GM13977 (cell line): ENCODE measurements around the gene LCOR.
A peak's percentile ranks its signal among the peaks of the same experiment; 100 is the strongest.

Experiments
- DNase-seq: peaks from one replicate; pipeline ENCODE4 v3.0.0; 2012; ENCODE audit warnings: low spot score
- in situ Hi-C: fragments of 300-500 bp; cut with MboI; formaldehyde crosslinking; loops from one replicate; pipeline ENCODE4 v1.12.0; 2022; ENCODE audit warnings: low sequenced_read_pairs, low pct_unique_long_range_greater_than_20kb, mixed read lengths, inconsistent platforms; ENCODE audit not compliant: unreplicated experiment
- TF ChIP-seq, protein P1 (sequence below): IDR thresholded peaks from 2 replicates; pipeline ENCODE4 v1.5.1; 2012; ENCODE audit warnings: mild to moderate bottlenecking, control low read depth; ENCODE audit not compliant: insufficient read depth; ENCODE audit errors: extremely low read depth, missing control alignments

Gene LCOR

GRCh38 chr10:97012470-97012869 lies 180.4 kb downstream of the LCOR start:
- TF ChIP-seq, protein P1, sequence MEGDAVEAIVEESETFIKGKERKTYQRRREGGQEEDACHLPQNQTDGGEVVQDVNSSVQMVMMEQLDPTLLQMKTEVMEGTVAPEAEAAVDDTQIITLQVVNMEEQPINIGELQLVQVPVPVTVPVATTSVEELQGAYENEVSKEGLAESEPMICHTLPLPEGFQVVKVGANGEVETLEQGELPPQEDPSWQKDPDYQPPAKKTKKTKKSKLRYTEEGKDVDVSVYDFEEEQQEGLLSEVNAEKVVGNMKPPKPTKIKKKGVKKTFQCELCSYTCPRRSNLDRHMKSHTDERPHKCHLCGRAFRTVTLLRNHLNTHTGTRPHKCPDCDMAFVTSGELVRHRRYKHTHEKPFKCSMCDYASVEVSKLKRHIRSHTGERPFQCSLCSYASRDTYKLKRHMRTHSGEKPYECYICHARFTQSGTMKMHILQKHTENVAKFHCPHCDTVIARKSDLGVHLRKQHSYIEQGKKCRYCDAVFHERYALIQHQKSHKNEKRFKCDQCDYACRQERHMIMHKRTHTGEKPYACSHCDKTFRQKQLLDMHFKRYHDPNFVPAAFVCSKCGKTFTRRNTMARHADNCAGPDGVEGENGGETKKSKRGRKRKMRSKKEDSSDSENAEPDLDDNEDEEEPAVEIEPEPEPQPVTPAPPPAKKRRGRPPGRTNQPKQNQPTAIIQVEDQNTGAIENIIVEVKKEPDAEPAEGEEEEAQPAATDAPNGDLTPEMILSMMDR = no peak

GRCh38 chr10:97013568-97013967 lies 181.5 kb downstream of the LCOR start:
- no peak for DNase-seq
- TF ChIP-seq, protein P1 = no peak
- in situ Hi-C loops = no loop called here

More at GRCh38 chr10:97012470-97012869, 180.4 kb downstream of the LCOR start:
- in situ Hi-C loops = no loop called here
- no peak for DNase-seq

DNA sequence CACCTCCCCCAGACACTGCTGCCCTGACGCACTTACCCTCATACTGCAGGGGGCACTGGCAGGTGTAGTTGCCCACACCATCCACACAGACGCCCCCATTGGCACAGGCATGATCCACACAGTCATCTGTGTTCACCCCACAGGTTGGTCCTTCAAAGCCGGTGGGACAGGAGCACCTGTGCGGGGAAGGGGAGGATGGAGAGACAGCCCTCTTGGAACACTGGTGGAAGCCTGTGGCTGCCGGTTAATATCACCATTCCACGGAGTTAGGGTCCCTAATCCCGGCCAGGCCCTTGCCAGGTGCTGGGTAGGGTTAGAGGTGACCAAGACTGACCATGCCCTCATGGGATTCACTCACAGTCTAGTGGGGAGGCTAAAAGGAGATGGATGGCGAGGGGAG lies 181.9 kb downstream of the LCOR start:
- TF ChIP-seq, protein P1 = no peak
- no peak for DNase-seq
- in situ Hi-C loops = no loop called here

DNA sequence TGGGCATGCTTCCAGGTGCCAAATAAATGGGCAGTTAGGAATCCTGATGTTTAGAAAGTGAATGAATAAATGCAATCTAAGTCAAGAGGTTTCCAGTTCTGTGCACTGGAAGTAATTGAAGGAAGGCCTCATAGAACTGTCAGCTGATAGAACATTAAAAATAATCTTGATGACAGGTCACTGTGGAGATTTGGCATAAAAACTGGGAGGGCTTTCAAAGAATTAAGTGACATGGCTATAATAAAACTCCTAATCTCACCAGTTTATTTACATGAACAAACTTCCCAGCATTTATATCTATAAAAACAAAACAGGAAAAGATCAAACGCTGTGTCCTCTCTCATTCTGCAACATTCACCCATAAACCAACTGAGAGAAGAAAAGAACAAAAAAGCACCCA lies 183.1 kb downstream of the LCOR start:
- TF ChIP-seq, protein P1 = no peak
- in situ Hi-C loops = no loop called here
- no peak for DNase-seq

DNA sequence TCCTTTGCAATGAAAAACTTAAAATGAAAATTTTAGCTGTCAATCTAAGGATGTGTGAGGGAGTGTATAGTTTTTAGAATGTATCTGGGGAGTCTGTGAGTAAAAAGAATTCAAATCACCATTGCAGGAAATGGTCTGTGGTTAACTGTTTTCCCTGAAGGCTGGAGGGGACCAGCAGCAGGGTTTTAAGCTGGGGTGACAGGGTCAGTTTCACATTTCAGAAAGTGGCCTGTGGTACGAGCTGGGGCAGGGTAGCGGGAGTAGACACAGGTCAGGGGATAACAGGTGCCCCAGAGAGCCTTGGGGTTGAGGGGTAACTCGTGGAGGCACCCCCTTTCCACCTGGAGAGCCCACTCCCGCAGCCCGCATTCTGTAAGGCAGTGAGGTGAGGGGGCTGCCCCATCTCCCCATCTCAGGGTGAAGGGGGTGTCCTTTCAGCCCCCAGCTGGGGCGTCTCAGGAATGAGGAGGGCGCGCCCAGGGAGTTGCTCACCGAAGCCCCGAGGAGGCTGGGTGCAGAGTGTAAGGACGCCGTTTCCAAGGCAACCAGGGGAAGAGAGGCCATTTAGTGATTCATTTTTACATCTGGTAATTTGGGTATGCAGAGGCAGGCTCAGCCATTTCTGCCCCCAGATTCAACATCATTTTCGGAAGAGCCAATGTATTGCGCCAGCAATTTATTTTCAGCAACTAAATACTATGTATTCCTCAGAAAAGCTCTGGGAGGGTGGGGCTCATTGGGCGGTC lies 184.8 kb downstream of the LCOR start:
- peak; percentile 76 for DNase-seq
- in situ Hi-C loops = no loop called here
- TF ChIP-seq, protein P1 = no peak

DNA sequence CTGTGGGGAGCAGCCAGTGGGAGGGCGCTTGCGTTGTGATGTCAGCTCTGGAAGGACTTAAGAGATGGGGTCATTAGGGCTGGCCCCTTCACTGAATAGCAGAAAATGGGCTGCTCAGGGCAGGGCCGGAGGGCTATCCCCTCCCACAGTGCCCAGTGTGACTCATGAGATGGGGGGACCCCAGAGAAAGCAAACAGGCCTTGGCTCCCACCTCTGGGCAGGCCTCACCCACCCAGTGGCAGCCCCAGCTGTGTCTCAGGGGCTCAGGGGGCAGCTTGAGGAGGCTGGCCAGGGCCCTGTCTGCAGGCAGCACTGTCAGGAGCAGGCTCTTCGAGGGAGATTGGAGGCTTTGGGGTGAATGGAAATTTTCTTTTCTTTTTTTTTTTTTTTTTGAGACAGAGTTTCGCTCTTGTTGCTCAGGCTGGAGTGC lies 185.4 kb downstream of the LCOR start:
- DNase-seq = no peak
- TF ChIP-seq, protein P1 = no peak
- in situ Hi-C loops = no loop called here
